Fibroblast of mammary gland (primary cell): Measurements from ENCODE around the gene PITPNM1.

Experiments used
- DNase-seq: peaks from one replicate; pipeline ENCODE4 v3.0.0-alpha.2; 2010; ENCODE audit warnings: low read depth
- H3K4me3 ChIP-seq: 2 replicates; pipeline ENCODE4 v1.5.1; 2011; ENCODE audit warnings: low read depth, mild to moderate bottlenecking, low read length, moderate library complexity; ENCODE audit not compliant: control insufficient read depth
- CTCF ChIP-seq: conservative IDR thresholded peaks from 2 replicates; pipeline ENCODE4 v1.5.1; 2011; ENCODE audit warnings: low read depth, low read length, inconsistent platforms; ENCODE audit not compliant: control insufficient read depth, insufficient read depth

PITPNM1 gene

DNA sequence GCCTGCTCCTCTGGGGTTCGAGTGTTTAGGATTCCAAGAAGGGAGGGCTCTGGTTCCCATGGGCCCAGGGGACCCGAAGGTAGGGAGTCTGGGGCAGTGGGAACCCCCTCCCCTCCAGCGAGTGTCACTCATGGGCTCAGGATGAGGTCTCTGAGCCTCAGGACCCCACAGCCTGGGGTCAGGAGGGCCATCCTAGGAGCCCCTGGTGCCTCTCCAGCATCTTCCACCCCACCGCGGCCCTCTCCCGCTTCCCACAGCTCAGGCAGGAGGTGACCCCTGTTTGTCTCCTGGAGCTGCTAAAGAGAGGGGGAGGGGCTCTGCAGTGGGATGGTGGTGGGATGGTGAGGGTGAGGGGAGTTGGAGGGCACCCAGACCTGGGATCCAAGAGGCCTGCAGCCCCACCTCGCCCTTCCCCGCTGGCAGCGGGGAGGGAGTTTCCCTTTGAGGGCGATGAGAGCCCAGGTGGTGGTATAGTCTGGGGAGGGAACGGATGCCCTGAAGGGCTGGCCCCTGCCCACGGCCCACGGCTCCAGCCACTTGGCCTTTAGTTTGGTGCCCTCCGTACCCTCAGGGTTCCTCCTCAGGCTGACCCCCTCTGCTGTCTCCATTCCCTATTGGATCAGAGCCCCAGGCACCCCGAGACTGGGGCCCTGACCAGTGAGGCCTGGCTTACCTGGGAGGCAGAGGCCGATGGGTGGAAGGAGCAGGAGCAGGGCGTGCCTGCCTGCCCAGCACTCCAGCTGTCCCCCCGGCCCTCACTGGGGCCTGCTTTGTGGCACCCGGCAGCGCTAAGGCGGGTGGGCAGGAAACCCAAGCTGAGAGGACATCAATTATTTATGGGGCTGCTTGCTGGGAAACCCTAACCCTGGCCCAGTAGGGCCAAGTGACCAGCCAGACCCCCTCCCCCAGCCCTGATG, 51.1 kb downstream of the PITPNM1 start:
- no peak for TF ChIP-seq CTCF
- DNase-seq: no peak
- no peak overlapping the region for H3K4me3 ChIP-seq

GRCh38 chr11:67452141-67452952, 52.8 kb downstream of the PITPNM1 start, which contains the start of gene GPR152:
GPR152 (minus strand) TSS chr11:67452729; CDS start chr11:67452724, 5 bp downstream.
- no peak within 1 kb of the TSS for H3K4me3 ChIP-seq
- DNase-seq: no peak
- TF ChIP-seq CTCF: no peak

GRCh38 chr11:67451658-67451976, 53.5 kb downstream of the PITPNM1 start:
- no peak for TF ChIP-seq CTCF
- DNase-seq: no peak

GRCh38 chr11:67450796-67451657, 54.1 kb downstream of the PITPNM1 start:
- no peak for TF ChIP-seq CTCF
- H3K4me3 ChIP-seq: no peak overlapping the region
- DNase-seq: no peak

More at GRCh38 chr11:67451658-67451976, 53.5 kb downstream of the PITPNM1 start:
- no peak overlapping the region for H3K4me3 ChIP-seq

GRCh38 chr11:67449116-67449844, 55.9 kb downstream of the PITPNM1 start:
- TF ChIP-seq CTCF: no peak
- no peak for DNase-seq
- no peak overlapping the region for H3K4me3 ChIP-seq
